Astrocyte of the cerebellum (primary cell): ENCODE measurements around the gene PLD3.

Experiments
- DNase-seq: peaks from one replicate; pipeline ENCODE4 v3.0.0-alpha.2; 2011; ENCODE audit warnings: low read depth
- H3K4me3 ChIP-seq: 2 replicates; pipeline ENCODE4 v1.5.1; 2011; ENCODE audit warnings: mild to moderate bottlenecking, low read depth, low read length, moderate library complexity
- CTCF ChIP-seq: IDR thresholded peaks from 2 replicates; pipeline ENCODE4 v1.5.1; 2012; ENCODE audit warnings: low read length, low read depth, moderate library complexity, mild to moderate bottlenecking; ENCODE audit errors: missing control alignments
- in situ Hi-C: cut with HindIII; loops from 2 replicates; pipeline ENCODE4 v1.10.0; 2017; ENCODE audit warnings: low sequenced_read_pairs

The PLD3 gene

GRCh38 chr19:40392894-40393517 is 44.5 kb downstream of the PLD3 start:
- no peak for TF ChIP-seq CTCF
- H3K4me3 ChIP-seq: no peak overlapping the region
- in situ Hi-C loops: no loop called here
- DNase-seq: no peak

- H3K4me3 ChIP-seq: no peak overlapping the region
- DNase-seq: no peak
- in situ Hi-C loops: no loop called here
- TF ChIP-seq CTCF: no peak
Observed at GRCh38 chr19:40393894-40394815, 45.7 kb downstream of the PLD3 start.

- in situ Hi-C loops: no loop called here
- TF ChIP-seq CTCF: no peak
- no peak overlapping the region for H3K4me3 ChIP-seq
- no peak for DNase-seq
Observed at GRCh38 chr19:40394816-40395210, 46.3 kb downstream of the PLD3 start.

- H3K4me3 ChIP-seq: no peak overlapping the region
- in situ Hi-C loops: no loop called here
- TF ChIP-seq CTCF: no peak
- DNase-seq: no peak
Observed at GRCh38 chr19:40395956-40396355, 47.5 kb downstream of the PLD3 start.

- in situ Hi-C loops: no loop called here
- TF ChIP-seq CTCF: no peak
- no peak for DNase-seq
- no peak overlapping the region for H3K4me3 ChIP-seq
Observed at GRCh38 chr19:40396886-40397567, 48.5 kb downstream of the PLD3 start.

GRCh38 chr19:40397568-40397906 is 49.0 kb downstream of the PLD3 start:
- H3K4me3 ChIP-seq: no peak overlapping the region
- no peak for DNase-seq
- in situ Hi-C loops: no loop called here
- no peak for TF ChIP-seq CTCF
